Measurements from ENCODE around the gene DAZL.

DNA sequence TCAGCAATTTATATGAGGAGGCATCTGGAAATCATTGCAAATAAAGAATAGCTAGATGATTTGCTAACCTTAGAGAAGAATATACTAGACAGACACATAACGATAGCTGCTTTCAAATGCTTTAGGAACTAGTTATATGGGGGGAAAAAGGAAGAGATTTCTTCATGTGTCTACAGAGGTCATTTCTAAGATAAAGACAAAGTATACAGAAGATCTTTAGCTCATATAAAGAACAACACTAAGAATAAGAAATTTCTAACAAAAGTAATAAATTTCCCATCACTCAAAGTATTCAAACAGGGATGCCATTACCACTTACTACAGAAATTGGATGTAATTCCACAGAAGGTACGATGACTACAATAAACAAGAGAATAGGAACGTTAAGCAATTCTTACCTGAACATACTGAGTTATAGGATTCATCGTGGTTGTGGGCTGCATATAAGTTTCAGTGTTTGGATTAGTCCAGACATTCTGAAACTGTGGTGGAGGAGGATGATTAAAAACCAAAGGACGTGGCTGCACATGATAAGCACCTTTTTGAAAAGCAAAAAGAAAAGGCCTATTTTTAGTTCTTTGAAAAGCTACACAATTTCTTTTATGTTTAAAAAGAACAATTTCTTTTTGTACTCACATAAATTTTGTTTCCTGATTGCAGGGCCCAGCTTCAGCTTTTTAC lies 8.7 kb downstream of the DAZL start:
- TF ChIP-seq, protein P1, sequence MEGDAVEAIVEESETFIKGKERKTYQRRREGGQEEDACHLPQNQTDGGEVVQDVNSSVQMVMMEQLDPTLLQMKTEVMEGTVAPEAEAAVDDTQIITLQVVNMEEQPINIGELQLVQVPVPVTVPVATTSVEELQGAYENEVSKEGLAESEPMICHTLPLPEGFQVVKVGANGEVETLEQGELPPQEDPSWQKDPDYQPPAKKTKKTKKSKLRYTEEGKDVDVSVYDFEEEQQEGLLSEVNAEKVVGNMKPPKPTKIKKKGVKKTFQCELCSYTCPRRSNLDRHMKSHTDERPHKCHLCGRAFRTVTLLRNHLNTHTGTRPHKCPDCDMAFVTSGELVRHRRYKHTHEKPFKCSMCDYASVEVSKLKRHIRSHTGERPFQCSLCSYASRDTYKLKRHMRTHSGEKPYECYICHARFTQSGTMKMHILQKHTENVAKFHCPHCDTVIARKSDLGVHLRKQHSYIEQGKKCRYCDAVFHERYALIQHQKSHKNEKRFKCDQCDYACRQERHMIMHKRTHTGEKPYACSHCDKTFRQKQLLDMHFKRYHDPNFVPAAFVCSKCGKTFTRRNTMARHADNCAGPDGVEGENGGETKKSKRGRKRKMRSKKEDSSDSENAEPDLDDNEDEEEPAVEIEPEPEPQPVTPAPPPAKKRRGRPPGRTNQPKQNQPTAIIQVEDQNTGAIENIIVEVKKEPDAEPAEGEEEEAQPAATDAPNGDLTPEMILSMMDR (IDR thresholded peaks at IDR 0.05) = no peak
- TF ChIP-seq POLR2A (IDR thresholded peaks at IDR 0.05) = no peak

All from body of pancreas (tissue), 4 donors.